HepG2 (cell line): Measurements from ENCODE around the gene SPTBN4. TPM values are rescaled to one million over a fixed set of nuclear protein-coding genes. Genes with fewer than 3 reads are reported as not detected.

ENCODE experiments used
- BORCS8-MEF2B ChIP-seq: sonication (generic); formaldehyde crosslinking; IDR thresholded peaks from 2 replicates; pipeline ENCODE4 v1.8.0; 2022; ENCODE audit warnings: mild to moderate bottlenecking, missing genetic modification reagents
- ETV5 ChIP-seq: IDR thresholded peaks from 2 replicates; pipeline ENCODE4 v1.6.1; 2018; ENCODE audit warnings: missing biosample characterization, missing genetic modification reagents, inconsistent platforms, borderline replicate concordance
- FOSL2 ChIP-seq: sonication (generic); formaldehyde crosslinking; IDR thresholded peaks from 2 replicates; pipeline ENCODE4 v1.4.0; 2020; ENCODE audit warnings: missing genetic modification reagents
- FOXA1 ChIP-seq, 2 experiments: fragments of 450-650 bp in 1 of 2; sonication (generic) in 1 of 2; formaldehyde crosslinking in 1 of 2; IDR thresholded peaks; 2 replicates each; pipeline versions ENCODE4 v1.4.0 to v1.6.1; 2016 to 2020; ENCODE audit warnings: missing genetic modification reagents in 1 of 2
- MAF1 ChIP-seq: sonication (generic); formaldehyde crosslinking; IDR thresholded peaks from 2 replicates; pipeline ENCODE4 v1.5.0; 2020; ENCODE audit warnings: missing genetic modification reagents, borderline replicate concordance
- MIXL1 ChIP-seq: IDR thresholded peaks from 2 replicates; pipeline ENCODE4 v1.6.1; 2016
- MTA3 ChIP-seq: sonication (generic); formaldehyde crosslinking; IDR thresholded peaks from 2 replicates; pipeline ENCODE4 v1.4.0; 2020; ENCODE audit warnings: missing genetic modification reagents
- NPAS2 ChIP-seq: sonication (generic); formaldehyde crosslinking; IDR thresholded peaks from 2 replicates; pipeline ENCODE4 v1.8.0; 2022; ENCODE audit warnings: mild to moderate bottlenecking, missing genetic modification reagents, borderline replicate concordance
- REPIN1 ChIP-seq: sonication (generic); formaldehyde crosslinking; IDR thresholded peaks from 2 replicates; pipeline ENCODE4 v1.8.0; 2022; ENCODE audit warnings: missing genetic modification reagents, low read depth, mild to moderate bottlenecking, borderline replicate concordance
- RFX5 ChIP-seq: IDR thresholded peaks from 2 replicates; pipeline ENCODE4 v1.6.1; 2011; ENCODE audit warnings: low read depth, low read length, improper control_type of control experiment
- SALL1 ChIP-seq: sonication (generic); formaldehyde crosslinking; IDR thresholded peaks from 2 replicates; pipeline ENCODE4 v1.8.0; 2022; ENCODE audit warnings: mild to moderate bottlenecking, missing genetic modification reagents
- SIN3A ChIP-seq: IDR thresholded peaks from 2 replicates; pipeline ENCODE4 v1.6.1; 2011; ENCODE audit warnings: low read depth, mild to moderate bottlenecking, control low read depth, low read length, borderline replicate concordance
- SMYD3 ChIP-seq: sonication (generic); formaldehyde crosslinking; IDR thresholded peaks from 2 replicates; pipeline ENCODE4 v1.8.1; 2023; ENCODE audit warnings: mild to moderate bottlenecking, missing genetic modification reagents
- SOX5 ChIP-seq: IDR thresholded peaks from 2 replicates; pipeline ENCODE4 v1.6.1; 2016; ENCODE audit warnings: borderline replicate concordance
- SP5 ChIP-seq: IDR thresholded peaks from 2 replicates; pipeline ENCODE4 v1.6.1; 2016; ENCODE audit warnings: low read depth, borderline replicate concordance
- ZBTB38 ChIP-seq: sonication (generic); formaldehyde crosslinking; IDR thresholded peaks from 2 replicates; pipeline ENCODE4 v1.5.1; 2020; ENCODE audit warnings: mild to moderate bottlenecking, missing genetic modification reagents
- ZKSCAN5 ChIP-seq: sonication (generic); formaldehyde crosslinking; IDR thresholded peaks from 2 replicates; pipeline ENCODE4 v1.5.1; 2020; ENCODE audit warnings: mild to moderate bottlenecking, missing genetic modification reagents
- ZNF180 ChIP-seq: sonication (generic); formaldehyde crosslinking; IDR thresholded peaks from 2 replicates; pipeline ENCODE4 v1.4.0; 2020; ENCODE audit warnings: low read depth, missing genetic modification reagents, borderline replicate concordance
- ZNF333 ChIP-seq: sonication (generic); formaldehyde crosslinking; IDR thresholded peaks from 2 replicates; pipeline ENCODE4 v1.4.0; 2020; ENCODE audit warnings: mild to moderate bottlenecking, missing genetic modification reagents, borderline replicate concordance
- ZNF432 ChIP-seq: sonication (generic); formaldehyde crosslinking; IDR thresholded peaks from 2 replicates; pipeline ENCODE4 v1.5.0; 2020; ENCODE audit warnings: missing genetic modification reagents, mild to moderate bottlenecking, borderline replicate concordance
- ZNF775 ChIP-seq: sonication (generic); formaldehyde crosslinking; IDR thresholded peaks from 2 replicates; pipeline ENCODE4 v1.4.0; 2020; ENCODE audit warnings: missing genetic modification reagents, mild to moderate bottlenecking, moderate library complexity, borderline replicate concordance
- ZNF879 ChIP-seq: sonication (generic); formaldehyde crosslinking; IDR thresholded peaks from 2 replicates; pipeline ENCODE4 v1.8.1; 2023; ENCODE audit warnings: missing genetic modification reagents
- ZSCAN21 ChIP-seq: sonication (generic); formaldehyde crosslinking; IDR thresholded peaks from 2 replicates; pipeline ENCODE4 v1.8.0; 2022; ENCODE audit warnings: mild to moderate bottlenecking, missing genetic modification reagents, moderate library complexity, borderline replicate concordance
- polyA plus RNA-seq, 8 experiments: library from polyadenylated mRNA; depleted of rRNA in 3 of 8; stranded (reverse) in 7 of 8; unstranded in 1 of 8; fragments of >200 nt; fragmentation: Illumina TruSeq in 4 of 8; extraction: Trizol in 4 of 8; gene quantifications; 2 replicates each; pipeline versions ENCODE4 v1.2.1 to v1.2.3, GENCODE V29; 2011 to 2016; ENCODE audit warnings: low read depth in 4 of 8, missing spikeins in 1 of 8, mixed read lengths in 1 of 8; ENCODE audit not compliant: insufficient read depth in 1 of 8
- total RNA-seq, 5 experiments: library from RNA; depleted of rRNA; stranded (reverse); fragments of >200 nt; fragmentation: Illumina TruSeq; extraction: Trizol; gene quantifications; 2 replicates each; pipeline ENCODE4 v1.2.3, GENCODE V29; 2016; ENCODE audit warnings: low read depth in 1 of 5
- TF ChIP-seq, protein P1 (sequence below): sonication (generic); formaldehyde crosslinking; IDR thresholded peaks from 2 replicates; pipeline ENCODE4 v1.5.1; 2020; ENCODE audit warnings: missing genetic modification reagents, mild to moderate bottlenecking, borderline replicate concordance
- TF ChIP-seq, protein P2 (sequence below): sonication (generic); formaldehyde crosslinking; IDR thresholded peaks from 2 replicates; pipeline ENCODE4 v1.4.0; 2020; ENCODE audit warnings: missing genetic modification reagents, borderline replicate concordance
- TF ChIP-seq, protein P3 (sequence below): sonication (generic); formaldehyde crosslinking; IDR thresholded peaks from 2 replicates; pipeline ENCODE4 v1.4.0; 2020; ENCODE audit warnings: mild to moderate bottlenecking, missing genetic modification reagents

The SPTBN4 gene
- total and polyA plus RNA-seq, 2 of the 13 experiments (the other 11 are each of a cell fraction or from before 2014, with no cell fraction given): 0.11 TPM

DNA sequence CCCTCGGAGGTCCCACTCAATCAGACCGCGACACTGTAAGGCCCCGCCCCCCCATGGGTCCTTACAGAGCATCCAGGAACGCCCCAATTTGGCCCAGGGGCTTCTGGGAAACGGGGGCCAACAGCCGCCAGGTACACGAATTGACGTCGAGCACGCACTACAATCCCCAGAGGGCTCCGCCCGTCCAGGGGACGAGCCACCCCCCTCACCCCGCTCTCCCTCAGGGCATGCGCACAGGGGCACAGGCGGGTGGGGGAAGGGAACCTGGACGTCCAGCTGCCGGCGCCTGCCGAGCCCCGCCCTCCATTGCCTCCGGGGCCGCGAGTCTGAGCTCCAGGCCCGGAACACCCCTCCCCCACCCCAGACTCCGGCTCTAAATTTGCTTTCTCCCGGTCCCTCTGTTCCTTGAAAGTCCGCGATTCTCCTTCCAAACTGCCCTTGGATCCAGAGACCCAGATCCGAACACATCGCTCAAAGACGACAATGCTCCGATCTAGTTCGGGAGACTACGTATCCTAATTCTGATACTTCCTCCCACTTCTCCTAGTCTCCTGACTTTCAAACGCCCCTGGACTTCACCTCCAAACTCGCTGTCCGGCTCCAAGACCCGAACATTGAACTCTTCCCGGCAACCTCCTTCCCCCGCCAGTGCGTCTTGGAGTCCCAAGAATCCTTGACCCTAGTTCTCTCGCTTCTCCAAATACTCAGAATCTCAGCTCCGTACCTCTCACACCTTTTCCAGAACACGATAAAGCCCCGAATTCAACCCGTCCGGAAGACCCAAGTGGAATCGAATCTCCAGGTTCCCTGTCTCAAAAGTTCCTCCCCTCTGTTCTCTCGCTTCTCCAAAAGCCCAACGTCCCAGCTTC lies 23.4 kb upstream of the SPTBN4 start (continued):
- TF ChIP-seq MAF1 (CRISPR knock-in tag): 0 out of 2 replicates have a peak, but pooled peaks have one; percentile 33
- TF ChIP-seq ZNF432: 0 out of 2 replicates have a peak, but pooled peaks have one; percentile 72
- TF ChIP-seq REPIN1 (CRISPR knock-in tag): no peak
- no peak for TF ChIP-seq FOXA1 (IDR thresholded peaks at IDR 0.05)
- no peak for TF ChIP-seq FOXA1 (CRISPR knock-in tag; IDR thresholded peaks at IDR 0.05)
- TF ChIP-seq ETV5 (CRISPR knock-in tag): 0 out of 2 replicates have a peak, but pooled peaks have one; percentile 39
- TF ChIP-seq MIXL1: 0 out of 2 replicates have a peak, but pooled peaks have one; percentile 46
- no peak for TF ChIP-seq ZKSCAN5 (CRISPR knock-in tag)
- TF ChIP-seq, protein P1, sequence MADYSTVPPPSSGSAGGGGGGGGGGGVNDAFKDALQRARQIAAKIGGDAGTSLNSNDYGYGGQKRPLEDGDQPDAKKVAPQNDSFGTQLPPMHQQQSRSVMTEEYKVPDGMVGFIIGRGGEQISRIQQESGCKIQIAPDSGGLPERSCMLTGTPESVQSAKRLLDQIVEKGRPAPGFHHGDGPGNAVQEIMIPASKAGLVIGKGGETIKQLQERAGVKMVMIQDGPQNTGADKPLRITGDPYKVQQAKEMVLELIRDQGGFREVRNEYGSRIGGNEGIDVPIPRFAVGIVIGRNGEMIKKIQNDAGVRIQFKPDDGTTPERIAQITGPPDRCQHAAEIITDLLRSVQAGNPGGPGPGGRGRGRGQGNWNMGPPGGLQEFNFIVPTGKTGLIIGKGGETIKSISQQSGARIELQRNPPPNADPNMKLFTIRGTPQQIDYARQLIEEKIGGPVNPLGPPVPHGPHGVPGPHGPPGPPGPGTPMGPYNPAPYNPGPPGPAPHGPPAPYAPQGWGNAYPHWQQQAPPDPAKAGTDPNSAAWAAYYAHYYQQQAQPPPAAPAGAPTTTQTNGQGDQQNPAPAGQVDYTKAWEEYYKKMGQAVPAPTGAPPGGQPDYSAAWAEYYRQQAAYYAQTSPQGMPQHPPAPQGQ: no peak
- no peak for TF ChIP-seq ZNF333 (CRISPR knock-in tag)
- no peak for TF ChIP-seq RFX5
- no peak for TF ChIP-seq ZBTB38
- no peak for TF ChIP-seq ZNF180 (CRISPR knock-in tag)
- no peak for TF ChIP-seq ZNF775 (CRISPR knock-in tag)
- no peak for TF ChIP-seq SMYD3
- no peak for TF ChIP-seq ZNF879 (CRISPR knock-in tag)
- no peak for TF ChIP-seq MTA3 (CRISPR knock-in tag)
- TF ChIP-seq, protein P2, sequence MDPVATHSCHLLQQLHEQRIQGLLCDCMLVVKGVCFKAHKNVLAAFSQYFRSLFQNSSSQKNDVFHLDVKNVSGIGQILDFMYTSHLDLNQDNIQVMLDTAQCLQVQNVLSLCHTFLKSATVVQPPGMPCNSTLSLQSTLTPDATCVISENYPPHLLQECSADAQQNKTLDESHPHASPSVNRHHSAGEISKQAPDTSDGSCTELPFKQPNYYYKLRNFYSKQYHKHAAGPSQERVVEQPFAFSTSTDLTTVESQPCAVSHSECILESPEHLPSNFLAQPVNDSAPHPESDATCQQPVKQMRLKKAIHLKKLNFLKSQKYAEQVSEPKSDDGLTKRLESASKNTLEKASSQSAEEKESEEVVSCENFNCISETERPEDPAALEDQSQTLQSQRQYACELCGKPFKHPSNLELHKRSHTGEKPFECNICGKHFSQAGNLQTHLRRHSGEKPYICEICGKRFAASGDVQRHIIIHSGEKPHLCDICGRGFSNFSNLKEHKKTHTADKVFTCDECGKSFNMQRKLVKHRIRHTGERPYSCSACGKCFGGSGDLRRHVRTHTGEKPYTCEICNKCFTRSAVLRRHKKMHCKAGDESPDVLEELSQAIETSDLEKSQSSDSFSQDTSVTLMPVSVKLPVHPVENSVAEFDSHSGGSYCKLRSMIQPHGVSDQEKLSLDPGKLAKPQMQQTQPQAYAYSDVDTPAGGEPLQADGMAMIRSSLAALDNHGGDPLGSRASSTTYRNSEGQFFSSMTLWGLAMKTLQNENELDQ: no peak
- peak; percentile 60; the same call in 1 of the 2 replicates for TF ChIP-seq SALL1
- peak; percentile 70; the same call in 1 of the 2 replicates for TF ChIP-seq SIN3A
- TF ChIP-seq SOX5 (CRISPR knock-in tag): peak; percentile 46; the same call in 1 of the 2 replicates
- TF ChIP-seq, protein P3, sequence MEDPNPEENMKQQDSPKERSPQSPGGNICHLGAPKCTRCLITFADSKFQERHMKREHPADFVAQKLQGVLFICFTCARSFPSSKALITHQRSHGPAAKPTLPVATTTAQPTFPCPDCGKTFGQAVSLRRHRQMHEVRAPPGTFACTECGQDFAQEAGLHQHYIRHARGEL (CRISPR knock-in tag): no peak
- TF ChIP-seq BORCS8-MEF2B (CRISPR knock-in tag): no peak; the same call in 1 of the 2 replicates
- TF ChIP-seq ZSCAN21 (CRISPR knock-in tag): no peak
- TF ChIP-seq FOSL2: no peak; the same call in 1 of the 2 replicates
- TF ChIP-seq NPAS2 (CRISPR knock-in tag): no peak
- peak; percentile 82; the same call in 1 of the 2 replicates for TF ChIP-seq SP5 (CRISPR knock-in tag)
